Neuronal stem cell (in vitro differentiated cells): ENCODE data around the gene CTNNA1.

ENCODE experiments used
- DNase-seq: peaks from one replicate; pipeline ENCODE4 v3.0.0-alpha.2; 2013; ENCODE audit warnings: low spot score
- H2AFZ ChIP-seq: one replicate; pipeline ENCODE4 v1.6.1; 2013; ENCODE audit warnings: mild to moderate bottlenecking, low read length, inconsistent platforms
- H2AK5ac ChIP-seq: 2 replicates; pipeline ENCODE4 v1.6.1; 2013; ENCODE audit warnings: low read depth, mild to moderate bottlenecking, inconsistent platforms, low read length, moderate library complexity, mixed read lengths
- H2BK120ac ChIP-seq: 2 replicates; pipeline ENCODE4 v1.6.1; 2013; ENCODE audit warnings: low read depth, mild to moderate bottlenecking, inconsistent platforms, low read length, moderate library complexity, mixed read lengths
- H2BK12ac ChIP-seq: one replicate; pipeline ENCODE4 v1.6.1; 2013; ENCODE audit warnings: low read length, inconsistent platforms
- H2BK15ac ChIP-seq: 2 replicates; pipeline ENCODE4 v1.6.1; 2013; ENCODE audit warnings: mild to moderate bottlenecking, low read length, inconsistent platforms, mixed read lengths
- H2BK5ac ChIP-seq: one replicate; pipeline ENCODE4 v1.6.1; 2013; ENCODE audit warnings: inconsistent platforms, mild to moderate bottlenecking, low read length, moderate library complexity
- H3K14ac ChIP-seq: one replicate; pipeline ENCODE4 v1.6.1; 2013; ENCODE audit warnings: low read length, inconsistent platforms
- H3K18ac ChIP-seq: 2 replicates; pipeline ENCODE4 v1.6.1; 2013; ENCODE audit warnings: low read length, inconsistent platforms
- H3K23ac ChIP-seq: 2 replicates; pipeline ENCODE4 v1.6.1; 2013; ENCODE audit warnings: low read depth, mild to moderate bottlenecking, mixed read lengths, low read length, inconsistent platforms; ENCODE audit not compliant: poor library complexity
- H3K27ac ChIP-seq: replicated peaks from 3 replicates; pipeline ENCODE4 v1.5.1; 2013; ENCODE audit warnings: low read length, inconsistent platforms
- H3K27me3 ChIP-seq, 3 experiments: 2 replicates each; pipeline ENCODE4 v1.6.1; 2013; ENCODE audit warnings: low read length in 3 of 3, mild to moderate bottlenecking in 2 of 3, inconsistent platforms in 1 of 3, low read depth in 1 of 3, mixed read lengths in 1 of 3, moderate library complexity in 1 of 3; ENCODE audit not compliant: control insufficient read depth in 3 of 3, insufficient read depth in 3 of 3
- H3K36me3 ChIP-seq, 2 donors: replicated peaks in 1 of 2; 2 replicates each; pipeline ENCODE4 v1.6.1; 2013; ENCODE audit warnings: low read length in 2 of 2; ENCODE audit not compliant: control insufficient read depth in 2 of 2, insufficient read depth in 2 of 2
- H3K4ac ChIP-seq: 2 replicates; pipeline ENCODE4 v1.6.1; 2013; ENCODE audit warnings: inconsistent platforms, mild to moderate bottlenecking, low read length, moderate library complexity
- H3K4me1 ChIP-seq, 2 donors: 1 replicate in 1 of 2; 2 replicates in 1 of 2; pipeline ENCODE4 v1.6.1; 2013; ENCODE audit warnings: low read length in 2 of 2, low read depth in 1 of 2; ENCODE audit not compliant: control insufficient read depth in 2 of 2, insufficient read depth in 1 of 2
- H3K4me2 ChIP-seq: one replicate; pipeline ENCODE4 v1.6.1; 2013; ENCODE audit warnings: mild to moderate bottlenecking, low read length, inconsistent platforms; ENCODE audit not compliant: insufficient read depth, poor library complexity, severe bottlenecking
- H3K4me3 ChIP-seq, 2 donors: 2 replicates each; pipeline ENCODE4 v1.5.1; 2013; ENCODE audit warnings: low read length in 2 of 2, mild to moderate bottlenecking in 2 of 2, inconsistent platforms in 1 of 2, moderate library complexity in 1 of 2
- H3K79me1 ChIP-seq: one replicate; pipeline ENCODE4 v1.6.1; 2013; ENCODE audit warnings: low read depth, mild to moderate bottlenecking, inconsistent platforms, low read length, moderate library complexity
- H3K9ac ChIP-seq: one replicate; pipeline ENCODE4 v1.6.1; 2013; ENCODE audit warnings: mild to moderate bottlenecking, low read depth, low read length, inconsistent platforms; ENCODE audit not compliant: poor library complexity
- H3K9me3 ChIP-seq, 2 donors: replicated peaks in 1 of 2; 2 replicates each; pipeline versions ENCODE3 to v1.6.1; 2013; ENCODE audit warnings: low read length in 2 of 2, mild to moderate bottlenecking in 2 of 2, inconsistent platforms in 1 of 2, low read depth in 1 of 2, mixed read lengths in 1 of 2, moderate library complexity in 1 of 2; ENCODE audit not compliant: control insufficient read depth in 2 of 2, insufficient read depth in 1 of 2
- H4K8ac ChIP-seq: one replicate; pipeline ENCODE4 v1.6.1; 2013; ENCODE audit warnings: low read depth, mild to moderate bottlenecking, inconsistent platforms, low read length, moderate library complexity
- H4K91ac ChIP-seq: one replicate; pipeline ENCODE4 v1.6.1; 2013; ENCODE audit warnings: low read length, low read depth, mild to moderate bottlenecking, inconsistent platforms; ENCODE audit not compliant: poor library complexity
- WGBS, 2 donors: extraction: QIAGEN DNeasy Blood & Tissue Kit; methylation state at CpG; one replicate each; pipeline ENCODE4 v1.1.7; 2013; ENCODE audit warnings: missing lambda C conversion rate in 2 of 2, mixed read lengths in 1 of 2; ENCODE audit not compliant: insufficient read length in 2 of 2, insufficient replicate concordance in 1 of 2; ENCODE audit errors: extremely low coverage in 2 of 2; 5-methylcytosine and 5-hydroxymethylcytosine counted together

The CTNNA1 gene

DNA sequence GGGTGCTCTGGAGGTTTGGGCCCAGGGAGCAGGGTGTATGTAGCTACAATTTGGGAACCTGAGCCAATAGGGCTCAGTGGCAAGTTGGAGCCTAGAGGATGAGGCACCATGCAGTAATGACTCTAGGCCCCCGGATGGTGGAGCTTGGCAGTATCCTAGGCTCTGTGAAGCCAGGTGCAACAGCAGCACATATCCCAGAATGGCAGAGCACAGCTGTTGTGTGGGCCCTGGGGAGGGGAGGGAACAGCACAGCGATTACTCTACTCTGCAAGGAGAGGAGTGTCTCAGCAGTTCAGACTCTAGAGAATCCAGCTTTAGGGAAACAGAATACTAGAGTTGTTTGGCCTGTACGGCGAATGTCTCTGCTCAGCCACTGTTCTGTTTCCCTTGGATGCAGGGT, 65.9 kb downstream of the CTNNA1 start:
- Histone ChIP-seq H3K4ac (no peak overlapping the region), H3K36me3 (peaks cover 5 to 61% of the 10 kb centered on the region in 2 donors), H3K4me1 (peaks cover 0 to 2% of the 10 kb centered on the region in 2 donors), H4K91ac (no peak overlapping the region), H3K4me2 (no peak overlapping the region), H3K9ac (no peak overlapping the region), H2AFZ (no peak overlapping the region), H4K8ac (no peak overlapping the region), H2BK120ac (no peak overlapping the region), H2BK12ac (no peak overlapping the region), H2BK15ac (no peak overlapping the region), H3K23ac (no peak overlapping the region), H3K18ac (no peak overlapping the region), H2AK5ac (no peak overlapping the region), H3K79me1 (peaks cover 9% of the 10 kb centered on the region), H3K27ac (no peak overlapping the region), H3K14ac (no peak overlapping the region), H3K27me3 (no peaks in the 10 kb centered on the region), H3K4me3 (no peak overlapping the region), H3K9me3 (peaks cover 0 to 3% of the 10 kb centered on the region in 2 donors), H2BK5ac (no peak overlapping the region)
- no peak for DNase-seq
- no CpG with 5 or more reads among the region's 4 CpGs for WGBS, 2 donors

DNA sequence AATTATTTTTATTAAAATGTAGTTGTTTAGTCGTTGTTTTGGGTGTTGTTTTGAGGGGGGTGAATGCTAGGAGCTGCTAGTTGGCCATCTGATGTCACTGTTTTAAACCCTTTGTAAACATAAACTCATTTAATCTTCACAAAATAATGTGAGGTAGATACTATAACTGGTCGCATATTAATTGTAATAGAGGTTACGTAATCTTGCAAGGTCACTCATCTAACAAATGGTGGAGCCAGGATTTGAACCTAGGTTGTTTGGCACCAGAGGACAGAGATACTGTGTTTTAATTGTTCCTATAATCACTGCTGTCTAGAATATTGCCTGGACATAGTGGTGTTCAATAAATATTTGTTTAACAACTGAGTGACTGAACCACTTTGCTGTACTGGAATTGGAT, 67.5 kb downstream of the CTNNA1 start:
- H3K14ac ChIP-seq, result no peak overlapping the region
- H2AK5ac ChIP-seq, result no peak overlapping the region
- H2BK15ac ChIP-seq, result no peak overlapping the region
- H2BK5ac ChIP-seq, result no peak overlapping the region
- WGBS, 2 donors, result no CpG with 5 or more reads among the region's 3 CpGs
- H3K79me1 ChIP-seq, result peaks cover 9% of the 10 kb centered on the region
- no peaks in the 10 kb centered on the region for H3K27me3 ChIP-seq
- no peak overlapping the region for H3K9ac ChIP-seq
- peaks cover 0 to 2% of the 10 kb centered on the region in 2 donors for H3K4me1 ChIP-seq
- DNase-seq, result no peak
- no peak overlapping the region for H2BK12ac ChIP-seq
- no peak overlapping the region for H4K91ac ChIP-seq
- H3K4ac ChIP-seq, result no peak overlapping the region
- H3K9me3 ChIP-seq, result peaks cover 0 to 3% of the 10 kb centered on the region in 2 donors
- no peak overlapping the region for H3K23ac ChIP-seq
- no peak overlapping the region for H2BK120ac ChIP-seq
- no peak overlapping the region for H2AFZ ChIP-seq
- H3K36me3 ChIP-seq, result peaks cover 4 to 61% of the 10 kb centered on the region in 2 donors
- no peak overlapping the region for H4K8ac ChIP-seq
- no peak overlapping the region for H3K4me2 ChIP-seq
- no peak overlapping the region for H3K27ac ChIP-seq
- H3K4me3 ChIP-seq, result no peak overlapping the region
- H3K18ac ChIP-seq, result no peak overlapping the region

DNA sequence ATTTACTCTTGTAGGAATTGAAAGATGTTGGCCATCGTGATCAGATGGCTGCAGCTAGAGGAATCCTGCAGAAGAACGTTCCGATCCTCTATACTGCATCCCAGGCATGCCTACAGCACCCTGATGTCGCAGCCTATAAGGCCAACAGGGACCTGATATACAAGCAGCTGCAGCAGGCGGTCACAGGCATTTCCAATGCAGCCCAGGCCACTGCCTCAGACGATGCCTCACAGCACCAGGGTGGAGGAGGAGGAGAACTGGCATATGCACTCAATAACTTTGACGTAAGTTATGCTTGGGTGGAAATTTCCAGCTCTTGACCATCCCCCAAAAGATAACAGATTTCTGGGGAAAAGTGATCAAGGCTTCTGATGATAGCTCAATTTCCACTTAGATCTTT, 71.3 kb downstream of the CTNNA1 start:
- Histone ChIP-seq H3K27me3 (no peaks in the 10 kb centered on the region), H2AK5ac (no peak overlapping the region), H2BK5ac (no peak overlapping the region), H3K4me3 (peak overlapping the region in 1 of 2 donors; percentile 65), H2BK15ac (no peak overlapping the region), H3K79me1 (peaks cover 5% of the 10 kb centered on the region), H2AFZ (no peak overlapping the region), H3K14ac (no peak overlapping the region), H3K9me3 (peaks cover 0 to 2% of the 10 kb centered on the region in 2 donors), H2BK120ac (no peak overlapping the region), H3K4me2 (no peak overlapping the region), H3K23ac (no peak overlapping the region), H3K4ac (no peak overlapping the region), H2BK12ac (no peak overlapping the region), H3K27ac (no peak overlapping the region), H3K4me1 (no peaks in the 10 kb centered on the region), H3K18ac (no peak overlapping the region), H3K36me3 (peaks cover 16 to 67% of the 10 kb centered on the region in 2 donors), H4K91ac (no peak overlapping the region), H4K8ac (no peak overlapping the region), H3K9ac (no peak overlapping the region)
- no peak for DNase-seq
- WGBS, 2 donors, result no CpG with 5 or more reads among the region's 7 CpGs

DNA sequence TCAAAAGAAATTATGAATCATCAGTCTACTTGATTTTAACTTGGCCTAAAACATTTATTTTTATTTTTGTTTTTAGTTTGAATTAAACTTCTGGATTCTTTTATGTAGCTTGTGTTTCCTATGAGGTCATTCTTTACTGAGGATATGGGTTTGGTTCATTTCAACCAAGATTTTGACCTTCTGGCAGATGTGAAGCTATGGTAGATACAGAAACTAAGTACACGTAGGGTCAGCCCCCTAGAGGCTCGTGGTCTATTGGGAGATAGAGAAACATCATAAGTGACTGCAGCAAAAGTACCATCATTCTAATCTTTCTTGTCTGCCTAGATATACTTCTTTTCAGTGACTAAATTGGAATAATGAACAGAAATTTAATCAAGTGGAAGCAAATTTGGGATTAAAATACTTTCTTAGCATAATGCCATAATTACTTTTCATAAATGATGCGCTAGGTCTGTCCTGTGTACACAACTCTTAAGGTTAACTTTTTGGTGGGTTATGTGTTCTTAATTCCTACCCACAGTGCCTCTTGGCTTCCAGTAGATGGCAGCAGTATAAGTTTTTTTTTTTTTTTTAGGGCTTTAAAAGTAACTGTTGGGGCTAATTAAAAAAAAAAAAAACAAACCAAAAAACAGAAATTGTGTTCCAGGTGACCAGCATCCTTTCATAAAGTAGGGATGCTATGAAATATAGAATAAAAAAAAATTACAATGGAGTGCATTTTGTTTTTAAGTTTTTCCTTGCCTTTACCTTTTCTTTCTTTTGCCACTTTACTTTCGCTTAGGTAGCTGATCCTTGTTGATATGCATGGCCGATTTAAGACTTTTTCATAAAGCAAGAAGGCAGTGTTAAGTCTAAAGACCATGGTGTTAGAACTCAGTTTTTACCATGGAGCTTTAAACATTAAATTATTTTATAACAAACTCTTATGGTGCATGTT, 72.0 kb downstream of the CTNNA1 start:
- Histone ChIP-seq H2BK120ac (no peak overlapping the region), H3K4me1 (no peaks in the 10 kb centered on the region), H3K36me3 (peaks cover 16 to 65% of the 10 kb centered on the region in 2 donors), H3K27me3 (no peaks in the 10 kb centered on the region), H4K8ac (no peak overlapping the region), H3K9me3 (peaks cover 0 to 2% of the 10 kb centered on the region in 2 donors), H2AFZ (no peak overlapping the region), H2AK5ac (no peak overlapping the region), H3K79me1 (peaks cover 4% of the 10 kb centered on the region), H2BK12ac (no peak overlapping the region), H3K14ac (no peak overlapping the region), H3K9ac (no peak overlapping the region), H3K4me3 (no peak overlapping the region), H3K23ac (no peak overlapping the region), H4K91ac (no peak overlapping the region), H3K4ac (no peak overlapping the region), H3K18ac (no peak overlapping the region), H3K4me2 (no peak overlapping the region), H2BK5ac (no peak overlapping the region), H3K27ac (no peak overlapping the region), H2BK15ac (no peak overlapping the region)
- WGBS, 2 donors, result no CpG with 5 or more reads among the region's 5 CpGs
- DNase-seq, result no peak
